Midbrain (tissue), 1 donor: ENCODE results near the gene ANKRA2.

Source experiments
- DNase-seq: peaks from one replicate; lab custom pipeline; 2025; lab: John Stamatoyannopoulos, UW

Gene ANKRA2, protein sequence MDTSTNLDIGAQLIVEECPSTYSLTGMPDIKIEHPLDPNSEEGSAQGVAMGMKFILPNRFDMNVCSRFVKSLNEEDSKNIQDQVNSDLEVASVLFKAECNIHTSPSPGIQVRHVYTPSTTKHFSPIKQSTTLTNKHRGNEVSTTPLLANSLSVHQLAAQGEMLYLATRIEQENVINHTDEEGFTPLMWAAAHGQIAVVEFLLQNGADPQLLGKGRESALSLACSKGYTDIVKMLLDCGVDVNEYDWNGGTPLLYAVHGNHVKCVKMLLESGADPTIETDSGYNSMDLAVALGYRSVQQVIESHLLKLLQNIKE

DNA sequence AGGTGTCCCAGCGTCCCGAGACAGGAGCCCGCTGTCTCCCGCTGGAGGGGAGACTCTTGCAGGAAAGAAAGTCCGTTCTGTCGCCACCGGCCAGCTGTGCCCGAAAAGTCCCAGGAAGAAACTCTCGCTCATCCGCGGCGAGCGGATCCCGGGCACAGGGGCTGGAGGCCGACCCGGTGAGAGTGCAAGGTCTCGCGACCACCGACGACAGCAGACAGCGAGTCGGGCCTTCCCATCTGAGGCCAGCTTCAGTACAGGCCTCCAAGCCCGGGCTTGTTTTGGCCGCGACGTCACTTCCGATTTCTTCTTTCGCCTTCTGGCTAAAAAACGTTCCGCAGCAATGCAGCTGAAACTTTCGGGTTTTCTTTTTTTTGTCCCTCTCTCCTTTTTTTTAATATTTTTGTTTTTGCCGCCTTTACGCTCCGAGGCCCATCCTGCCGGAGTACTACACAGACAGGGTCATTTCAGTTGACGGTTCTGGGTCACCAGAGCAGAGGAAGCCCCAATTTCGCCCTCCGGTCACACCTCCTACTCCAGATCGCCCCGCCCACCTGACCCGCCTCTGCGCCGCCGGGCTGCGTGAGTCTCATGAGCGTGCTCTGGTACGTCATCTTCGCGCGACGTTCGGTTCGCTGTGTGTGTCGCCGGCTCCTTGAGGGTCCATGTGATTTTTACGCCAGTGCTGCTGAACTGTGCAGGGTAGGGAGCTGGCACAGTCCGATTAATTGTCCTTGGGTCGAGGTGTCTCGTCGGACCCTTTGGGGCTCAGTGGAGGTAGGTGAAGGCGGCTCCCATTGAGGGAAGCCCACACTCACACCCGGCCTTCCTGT lies at the start of gene ANKRA2, which contains the start of gene UTP15:
TSS of gene ANKRA2 (minus strand) at position 501 of the 830 bp plus-strand sequence. CDS start 2,758 bp downstream, outside the sequence.
TSS of gene UTP15 (plus strand) at position 605 of the 830 bp plus-strand sequence. CDS start 1,602 bp downstream, outside the sequence.
- DNase-seq = peak; percentile 96

DNA sequence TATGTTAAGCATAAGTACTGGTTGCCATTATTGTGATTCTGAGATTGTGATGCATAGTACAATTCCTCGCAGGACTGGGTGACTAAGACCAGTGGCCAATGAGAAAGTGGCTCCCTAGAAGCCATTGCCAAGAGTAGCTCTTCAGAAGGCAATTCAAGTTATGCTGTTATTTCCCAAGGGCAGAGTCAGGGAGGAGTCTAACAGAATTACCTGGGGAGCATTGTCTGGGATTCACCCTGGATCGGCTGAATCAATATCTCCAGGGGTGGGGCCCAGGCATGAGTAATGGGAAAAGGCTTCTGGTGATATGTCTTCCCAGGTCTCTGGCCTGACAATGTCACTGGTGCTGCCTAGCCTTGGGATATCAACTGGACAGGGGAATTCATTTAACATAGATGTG lies 49.6 kb upstream of the ANKRA2 start:
- DNase-seq = no peak

DNA sequence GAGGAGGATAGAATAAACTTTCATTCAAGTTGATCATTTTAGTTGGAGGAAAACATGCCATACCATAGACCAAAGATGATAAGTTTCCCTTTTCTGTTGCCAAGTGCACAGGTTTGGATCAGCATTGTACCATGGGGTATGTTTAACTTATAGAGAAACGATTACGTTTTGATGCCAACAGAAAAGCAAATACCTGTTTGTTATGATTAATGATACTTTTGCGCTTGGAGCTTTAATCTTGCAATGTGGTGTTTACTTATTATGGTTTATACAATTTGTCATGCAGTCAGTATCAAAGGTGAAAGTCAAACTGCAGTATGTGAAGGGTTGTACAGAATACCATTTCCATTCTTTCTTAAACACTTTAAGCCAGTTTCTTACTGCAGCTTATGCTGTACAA lies 47.4 kb upstream of the ANKRA2 start:
- no peak for DNase-seq

DNA sequence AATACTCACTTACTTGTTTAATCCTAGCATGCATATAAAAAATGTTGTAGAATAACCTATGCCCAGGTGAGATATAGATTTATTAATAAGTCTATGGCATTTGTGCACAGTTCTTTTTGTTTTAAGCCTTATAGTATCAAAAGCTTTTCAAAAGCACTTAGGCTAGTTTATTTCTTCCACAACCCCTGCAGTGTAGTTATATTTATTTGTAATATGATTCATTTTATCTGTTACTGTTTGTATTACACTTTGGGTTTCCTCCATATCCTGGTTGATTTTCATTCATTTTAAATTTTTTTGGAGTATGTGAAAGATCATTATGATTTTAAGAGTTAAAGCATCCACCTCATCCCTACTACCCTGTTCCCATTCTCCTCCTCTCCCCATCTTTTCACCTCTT lies 41.8 kb upstream of the ANKRA2 start:
- no peak for DNase-seq

GRCh38 chr5:73606206-73606753 lies 40.8 kb upstream of the ANKRA2 start:
- DNase-seq = no peak

DNA sequence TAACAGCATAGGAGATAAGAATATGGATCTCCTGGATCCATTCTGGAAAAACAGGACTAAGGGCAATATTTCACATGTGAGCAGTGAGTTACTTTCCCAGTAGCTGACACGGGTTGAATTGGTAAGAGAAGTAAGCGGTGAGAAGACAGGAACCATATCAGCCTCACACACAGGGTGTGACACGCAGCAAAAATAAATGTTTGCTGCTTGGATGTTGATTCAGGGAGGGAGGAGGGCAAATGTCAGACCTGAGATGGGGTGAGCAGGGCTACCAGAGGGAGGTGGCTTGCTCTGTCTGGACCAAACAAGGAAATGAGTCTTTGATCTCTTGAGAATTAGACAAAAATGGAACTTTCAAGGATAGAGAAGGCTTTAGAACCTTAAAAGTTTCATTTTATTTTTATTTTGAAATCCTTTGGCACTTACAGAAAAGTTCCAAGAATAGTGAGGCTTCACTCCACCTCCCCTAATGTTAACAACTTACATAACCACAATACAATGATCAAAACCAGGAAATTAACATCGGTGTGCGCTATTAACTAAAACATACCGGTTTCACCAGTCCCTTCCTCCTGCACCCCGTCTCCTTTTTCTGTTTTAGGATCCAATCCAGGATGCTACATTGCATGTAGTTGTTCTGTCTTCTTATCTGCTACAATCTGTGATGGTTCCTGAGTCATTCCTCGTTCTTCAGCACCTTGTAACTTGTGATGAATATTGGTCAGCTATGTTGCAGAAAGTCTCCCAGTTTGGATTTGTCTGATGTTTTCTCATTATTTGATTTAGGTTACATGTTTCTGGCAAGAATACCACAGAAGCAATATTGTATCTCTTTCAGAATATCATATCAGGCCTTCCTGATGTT lies 40.0 kb upstream of the ANKRA2 start:
- no peak for DNase-seq

GRCh38 chr5:73603998-73604397 lies 38.6 kb upstream of the ANKRA2 start:
- no peak for DNase-seq

DNA sequence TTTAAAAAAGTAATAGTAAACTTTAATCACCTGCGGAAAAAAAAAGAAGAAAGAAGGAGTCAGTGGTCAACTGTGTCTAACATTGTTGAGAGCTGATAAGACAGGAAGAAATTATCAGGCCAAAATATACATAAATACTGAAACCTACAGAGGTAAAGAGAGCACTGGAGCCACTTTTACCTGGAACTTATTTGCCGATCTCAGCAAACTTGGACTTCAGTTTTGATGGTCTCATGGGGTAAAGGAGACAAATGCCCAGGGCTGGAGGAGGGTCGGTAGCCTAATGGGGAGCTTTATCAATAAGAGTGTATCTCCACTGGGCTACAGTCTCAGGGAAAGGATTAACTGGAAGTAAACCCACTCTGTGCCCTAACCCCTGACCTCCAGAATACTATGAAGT lies 33.9 kb upstream of the ANKRA2 start:
- no peak for DNase-seq

- no peak for DNase-seq
Observed at GRCh38 chr5:73596705-73597328, 31.4 kb upstream of the ANKRA2 start.

DNA sequence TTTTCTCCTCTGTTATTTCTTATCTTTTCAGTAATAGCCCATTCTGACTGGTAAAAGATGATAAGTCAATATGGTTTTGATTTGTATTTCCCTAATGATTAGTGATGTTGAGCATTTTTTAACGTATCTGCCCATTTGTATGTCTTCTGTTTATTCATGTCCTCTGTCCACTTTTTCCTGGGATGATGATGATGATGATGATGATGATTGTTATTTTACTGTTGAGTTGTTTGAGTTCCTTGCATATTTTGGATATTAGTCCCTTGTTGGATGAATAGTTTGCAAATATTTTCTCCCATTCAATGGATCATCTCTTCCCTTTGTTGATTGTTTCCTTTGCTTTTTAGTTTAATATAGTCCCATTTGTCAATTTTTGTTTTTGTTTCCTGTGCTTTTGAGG lies 27.1 kb upstream of the ANKRA2 start:
- DNase-seq = no peak

- DNase-seq = no peak
Observed at GRCh38 chr5:73591698-73592501, 26.5 kb upstream of the ANKRA2 start.

DNA sequence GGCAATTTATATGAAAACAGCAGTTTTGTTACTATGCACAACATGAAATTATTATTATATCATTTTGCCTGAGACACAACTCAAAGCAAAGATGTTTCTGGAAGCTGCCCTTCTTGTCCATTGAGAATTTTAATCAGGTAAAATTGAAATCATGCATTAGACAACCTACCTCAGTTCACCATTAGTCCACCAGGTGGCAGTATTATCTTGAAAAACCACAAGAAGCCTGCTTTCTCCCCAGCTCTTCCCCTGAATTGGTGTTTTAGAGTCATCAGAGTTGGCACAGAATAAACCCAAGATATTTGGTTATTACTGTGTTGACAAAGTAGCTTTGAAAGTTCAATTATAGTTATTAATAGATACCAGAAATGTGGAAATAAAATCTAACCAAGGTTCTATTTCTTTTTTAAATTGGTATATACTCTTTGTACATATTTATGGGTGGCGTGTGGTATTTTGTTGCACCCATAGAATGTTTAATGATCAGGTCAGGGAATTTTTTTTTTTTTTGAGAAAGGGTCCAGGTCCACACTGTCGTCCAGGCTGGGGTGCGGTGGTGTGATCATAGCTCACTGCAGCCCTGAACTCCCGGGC lies 25.8 kb upstream of the ANKRA2 start:
- peak; percentile 60 for DNase-seq

GRCh38 chr5:73587923-73588322 lies 22.5 kb upstream of the ANKRA2 start:
- DNase-seq = no peak

GRCh38 chr5:73582285-73583145 lies 17.1 kb upstream of the ANKRA2 start:
- DNase-seq = no peak

DNA sequence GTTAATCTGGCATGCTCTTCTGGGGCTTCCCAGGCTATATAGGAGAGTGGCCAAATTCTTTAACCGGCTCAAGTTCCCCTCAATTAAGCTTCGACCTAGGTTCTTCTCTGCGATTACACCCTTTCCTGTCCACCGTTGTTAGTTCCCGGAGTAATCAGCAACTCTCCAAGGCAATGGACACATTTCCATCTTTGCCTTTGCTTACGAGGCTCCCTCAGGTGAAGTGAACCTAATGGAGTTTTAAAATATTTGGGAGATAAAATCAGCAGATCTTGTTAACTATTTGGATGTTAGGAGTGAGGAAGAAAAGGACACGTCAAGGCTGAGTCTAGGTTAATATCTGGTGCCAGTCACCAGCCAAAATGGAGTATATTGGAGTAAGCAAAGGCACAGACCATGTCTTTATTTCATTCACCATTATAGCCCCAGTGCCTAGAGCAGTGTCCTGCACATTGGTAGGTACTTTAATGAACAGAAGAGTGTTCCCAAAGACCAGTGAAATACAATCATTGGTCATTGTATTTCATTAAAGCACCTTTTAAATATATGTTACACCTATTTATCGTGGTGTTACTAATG lies 619 bp upstream of the ANKRA2 start:
- no peak for DNase-seq

DNA sequence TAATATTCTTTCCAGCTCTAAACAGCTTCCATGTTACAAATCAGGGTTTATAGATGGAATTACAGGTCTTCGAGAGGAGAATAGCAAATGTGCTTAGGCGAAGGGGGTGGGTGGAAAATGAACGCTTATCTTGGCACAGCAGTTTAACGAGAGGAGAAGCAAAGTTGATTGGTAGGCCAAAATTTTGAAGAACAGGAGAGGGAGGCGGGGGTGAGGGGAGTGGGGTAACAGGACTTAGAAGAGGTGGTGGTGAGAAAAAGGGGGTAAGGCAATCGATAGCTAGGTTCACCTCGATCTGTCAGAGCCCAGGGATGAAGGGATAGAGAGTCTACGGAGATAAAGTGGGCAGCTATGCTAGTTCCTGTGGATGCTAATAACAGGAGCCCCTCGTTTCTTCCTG lies 764 bp downstream of the ANKRA2 start:
- DNase-seq = no peak

DNA sequence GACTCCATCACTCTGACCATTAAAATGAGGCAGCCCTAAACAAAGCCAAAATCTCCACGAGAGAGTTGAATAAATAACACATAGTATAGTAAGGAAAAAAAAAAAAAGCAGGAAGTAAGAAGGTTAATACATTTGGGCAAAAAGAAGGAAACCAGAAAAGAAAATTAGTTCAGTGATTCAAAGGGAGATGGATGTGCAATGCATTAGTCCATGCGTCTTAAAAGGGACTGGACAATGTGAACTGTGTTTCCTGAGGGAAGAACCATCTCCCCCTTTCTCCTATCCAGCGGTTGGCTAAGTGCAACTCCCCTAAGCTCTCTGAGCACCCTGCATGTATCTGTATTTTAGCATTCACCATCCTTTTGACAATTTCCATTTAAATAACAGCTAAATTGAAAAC lies 1.4 kb downstream of the ANKRA2 start:
- no peak for DNase-seq

GRCh38 chr5:73558950-73559349 lies 6.5 kb downstream of the ANKRA2 start:
- no peak for DNase-seq

- no peak for DNase-seq
Observed at GRCh38 chr5:73552642-73553041, 12.8 kb downstream of the ANKRA2 start.
